CD4-positive, alpha-beta T cell treated with Interleukin-15 for 4 hours (primary cell): Measurements from ENCODE around the gene FASTKD3.
"Not testable (repeated sequence)": the region's sequence is repeated elsewhere in the genome, so short reads cannot be mapped to it uniquely, and the experiment has no call there.

Experiments used
- DNase-seq: peaks from one replicate; pipeline ENCODE4 v3.0.0-alpha.2; 2020; ENCODE audit warnings: low spot score

FASTKD3 gene, protein sequence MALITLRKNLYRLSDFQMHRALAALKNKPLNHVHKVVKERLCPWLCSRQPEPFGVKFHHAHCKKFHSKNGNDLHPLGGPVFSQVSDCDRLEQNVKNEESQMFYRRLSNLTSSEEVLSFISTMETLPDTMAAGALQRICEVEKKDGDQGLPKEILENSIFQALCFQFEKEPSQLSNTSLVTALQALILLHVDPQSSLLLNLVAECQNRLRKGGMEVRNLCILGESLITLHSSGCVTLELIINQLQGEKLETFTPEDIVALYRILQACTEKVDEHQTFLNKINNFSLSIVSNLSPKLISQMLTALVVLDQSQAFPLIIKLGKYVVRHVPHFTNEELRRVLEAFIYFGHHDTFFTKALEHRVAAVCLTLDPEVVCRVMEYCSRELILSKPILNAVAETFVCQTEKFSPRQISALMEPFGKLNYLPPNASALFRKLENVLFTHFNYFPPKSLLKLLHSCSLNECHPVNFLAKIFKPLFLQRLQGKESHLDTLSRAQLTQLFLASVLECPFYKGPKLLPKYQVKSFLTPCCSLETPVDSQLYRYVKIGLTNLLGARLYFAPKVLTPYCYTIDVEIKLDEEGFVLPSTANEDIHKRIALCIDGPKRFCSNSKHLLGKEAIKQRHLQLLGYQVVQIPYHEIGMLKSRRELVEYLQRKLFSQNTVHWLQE

DNA sequence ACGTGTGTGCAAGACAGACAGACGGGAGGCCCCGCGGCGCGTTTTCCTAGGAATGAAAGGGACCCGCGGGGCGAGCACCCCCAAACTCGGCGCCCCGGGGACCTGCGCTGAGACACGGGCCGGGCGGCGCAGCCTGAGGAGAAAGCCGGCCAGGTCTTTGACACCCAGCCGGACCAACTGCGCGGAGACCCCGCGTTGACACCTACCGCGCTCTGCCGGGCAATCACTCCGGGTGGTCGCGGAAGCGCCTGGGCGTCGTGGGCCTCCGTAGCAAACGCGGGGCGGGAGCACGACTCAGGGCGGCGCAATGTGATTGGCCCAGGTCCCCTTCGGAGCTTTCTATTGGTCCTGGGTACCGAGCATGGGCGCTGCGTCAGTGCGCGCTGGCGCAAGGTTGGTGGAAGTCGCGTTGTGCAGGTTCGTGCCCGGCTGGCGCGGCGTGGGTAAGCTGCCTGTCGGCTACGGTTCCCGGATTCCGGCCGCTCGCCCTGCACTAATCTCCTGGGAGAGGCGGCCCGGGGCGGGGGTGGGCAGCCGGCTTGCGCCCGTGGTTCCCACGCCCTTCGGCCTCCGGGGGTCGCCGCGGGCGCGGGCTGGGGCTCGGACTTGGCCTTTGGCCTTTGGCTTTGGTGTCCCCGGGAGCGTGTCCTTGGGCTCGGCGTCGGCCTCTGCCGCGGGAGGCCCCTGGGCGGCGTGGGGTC is at the start of gene FASTKD3, which contains the start of gene MTRR:
Gene FASTKD3 (minus strand): TSS at position 259 of the 701 bp plus-strand sequence. CDS start 948 bp downstream, outside the sequence.
Gene MTRR (plus strand): TSS at position 376 of the 701 bp plus-strand sequence. CDS start 1,647 bp downstream, outside the sequence.
- DNase-seq = peak; percentile 91

DNA sequence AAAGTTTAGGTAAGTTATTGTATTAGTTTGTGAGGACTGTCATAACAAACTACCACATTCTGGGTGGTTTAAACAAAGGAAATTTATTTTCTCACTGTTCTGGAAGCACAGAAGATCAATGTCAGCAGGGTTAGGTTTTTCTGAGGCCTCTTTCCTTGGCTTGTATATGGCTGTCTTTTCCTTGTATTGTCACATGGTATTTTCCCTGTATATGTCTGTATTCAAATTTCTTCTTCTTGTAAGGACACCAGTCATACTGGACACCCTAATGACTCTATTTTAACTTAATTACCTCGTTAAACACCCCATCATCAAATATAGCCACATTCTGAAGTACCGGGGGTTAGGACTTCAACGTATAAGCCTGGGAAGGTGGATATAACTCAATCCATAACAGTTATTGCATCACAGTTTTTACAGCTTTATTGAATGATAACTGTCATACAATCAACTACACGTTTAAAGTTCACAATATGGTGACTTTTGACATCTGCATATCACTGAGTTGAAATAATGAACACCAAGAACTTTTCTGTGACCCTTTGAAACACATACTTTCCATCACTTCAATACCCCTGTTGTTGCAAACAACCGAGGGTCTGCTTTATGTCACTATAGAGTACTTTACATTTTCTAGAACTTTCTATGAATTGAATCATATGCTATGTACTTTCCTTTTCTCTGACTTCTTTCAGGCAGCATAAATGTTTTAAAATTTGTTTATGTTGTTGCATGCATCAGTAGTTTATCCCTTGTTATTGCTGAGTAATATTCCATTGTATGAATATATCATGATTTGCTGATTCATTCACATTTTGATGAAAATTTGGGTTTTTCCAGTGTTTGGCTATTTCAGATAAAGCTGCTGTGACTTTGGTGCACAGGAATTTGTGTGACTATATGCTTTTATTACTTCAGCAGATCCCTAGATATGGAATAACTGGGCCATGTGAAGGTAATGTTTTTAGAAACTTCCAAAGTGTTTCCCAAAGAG is 48.6 kb upstream of the FASTKD3 start:
- DNase-seq = no peak

DNA sequence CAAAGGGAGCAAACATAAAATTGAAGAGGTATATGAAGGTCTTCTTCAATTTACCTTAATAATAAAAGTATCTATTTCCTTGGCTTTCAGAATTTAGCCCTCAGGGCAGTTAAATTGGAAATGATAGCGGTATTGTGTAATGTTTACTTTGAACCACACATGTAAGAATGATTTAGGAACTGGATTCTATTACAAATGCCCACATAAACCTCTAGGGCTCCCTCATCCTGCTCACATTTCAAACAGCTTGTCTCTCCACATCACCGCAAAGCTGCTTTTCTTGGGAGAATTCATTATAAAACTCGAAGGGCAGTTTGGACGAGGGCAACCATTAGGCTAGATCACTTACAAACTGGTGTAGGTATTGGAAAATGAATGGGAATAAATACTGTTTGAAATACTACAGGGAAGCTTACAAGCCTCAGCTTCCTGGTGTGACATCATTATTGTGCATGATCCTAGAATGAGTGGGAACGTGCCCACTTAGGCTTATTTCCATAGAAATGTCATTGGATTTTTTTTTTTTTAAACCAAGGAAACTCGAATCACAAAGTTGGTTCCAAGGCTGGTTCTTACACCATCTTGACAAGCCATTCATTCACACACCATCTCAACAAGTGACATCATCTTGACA is 47.5 kb upstream of the FASTKD3 start:
- no peak for DNase-seq

DNA sequence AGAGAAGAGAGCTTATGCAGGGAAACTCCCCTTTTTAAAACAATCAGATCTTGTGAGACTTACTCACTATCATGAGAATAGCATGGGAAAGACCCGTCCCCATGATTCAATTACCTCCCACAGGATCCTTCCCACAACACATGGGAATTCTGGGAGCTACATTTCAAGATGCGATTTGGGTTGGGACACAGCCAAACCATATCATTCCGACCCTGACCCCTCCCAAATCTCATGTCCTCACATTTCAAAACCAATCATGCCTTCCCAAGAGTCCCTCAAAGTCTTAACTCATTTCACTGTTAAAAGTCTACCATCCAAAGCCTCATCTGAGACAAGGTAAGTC is 42.6 kb upstream of the FASTKD3 start:
- DNase-seq = not testable (repeated sequence)

DNA sequence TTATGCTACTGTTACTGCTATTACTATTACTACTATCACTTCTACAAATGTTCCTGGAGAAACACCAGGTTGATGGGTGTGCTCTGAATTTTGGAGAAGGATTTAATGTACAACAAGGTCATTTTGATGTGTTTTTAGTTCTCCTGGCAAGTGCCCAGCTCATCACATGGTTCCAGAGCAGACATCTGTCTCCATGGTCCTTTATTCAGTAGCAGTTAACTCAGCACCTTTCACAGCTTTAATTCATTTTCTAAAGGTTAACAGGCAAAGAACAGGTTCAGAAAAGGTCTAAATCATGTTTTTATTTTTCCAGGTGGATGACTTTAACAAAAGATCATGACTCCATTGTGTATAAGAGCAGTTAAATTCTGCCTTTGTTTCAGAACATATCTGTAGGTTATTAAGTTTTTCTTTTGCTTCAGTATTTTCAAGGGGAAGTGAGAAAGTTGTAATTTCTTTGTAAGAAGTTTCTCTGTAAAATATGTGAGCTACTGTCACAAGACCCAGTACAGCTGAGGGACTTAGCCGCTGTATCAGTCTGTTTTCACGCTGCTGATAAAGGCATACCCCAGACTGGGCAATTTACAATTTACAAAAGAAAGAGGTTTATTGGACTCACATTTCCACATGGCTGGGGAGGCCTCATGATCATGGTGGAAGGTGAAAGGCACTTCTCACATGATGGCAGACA is 42.1 kb upstream of the FASTKD3 start:
- no peak for DNase-seq

DNA sequence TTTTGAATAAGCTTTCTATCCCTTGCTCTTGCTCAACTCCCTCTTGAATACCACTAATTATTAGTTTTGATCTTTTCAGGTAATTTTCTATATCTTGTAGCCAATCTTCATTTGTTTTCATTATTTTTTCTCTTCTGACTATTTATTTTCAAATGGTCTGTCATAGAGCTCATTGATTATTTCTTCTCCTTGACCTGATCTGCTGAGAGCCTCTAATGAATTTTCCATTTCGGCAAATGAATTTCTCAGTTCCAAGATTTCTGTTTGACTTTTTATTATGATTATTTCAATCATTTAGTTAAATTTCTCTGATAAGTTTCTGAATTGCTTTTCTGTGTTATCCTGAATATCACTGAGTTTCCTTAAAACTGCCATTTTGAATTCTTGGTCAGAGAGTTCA is 39.5 kb upstream of the FASTKD3 start:
- no peak for DNase-seq

DNA sequence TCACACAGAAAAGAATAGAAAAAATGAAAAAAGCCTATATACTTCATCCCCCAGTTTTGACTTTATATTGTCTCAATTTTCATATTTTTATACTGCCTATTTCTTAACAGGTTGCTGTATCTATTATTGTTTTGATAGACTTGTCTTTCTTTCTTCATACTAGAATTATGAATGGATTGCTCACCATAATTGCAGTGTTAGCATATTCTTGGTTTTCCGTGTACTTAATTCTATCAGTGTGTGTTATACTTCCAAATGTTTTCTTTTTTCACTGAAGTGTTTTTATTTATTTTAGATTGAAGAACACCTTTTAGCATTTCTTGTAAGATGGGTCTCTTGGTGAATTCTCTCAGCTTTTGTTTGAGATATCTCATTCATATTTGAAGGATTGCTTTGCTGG is 38.8 kb upstream of the FASTKD3 start:
- no peak for DNase-seq

DNA sequence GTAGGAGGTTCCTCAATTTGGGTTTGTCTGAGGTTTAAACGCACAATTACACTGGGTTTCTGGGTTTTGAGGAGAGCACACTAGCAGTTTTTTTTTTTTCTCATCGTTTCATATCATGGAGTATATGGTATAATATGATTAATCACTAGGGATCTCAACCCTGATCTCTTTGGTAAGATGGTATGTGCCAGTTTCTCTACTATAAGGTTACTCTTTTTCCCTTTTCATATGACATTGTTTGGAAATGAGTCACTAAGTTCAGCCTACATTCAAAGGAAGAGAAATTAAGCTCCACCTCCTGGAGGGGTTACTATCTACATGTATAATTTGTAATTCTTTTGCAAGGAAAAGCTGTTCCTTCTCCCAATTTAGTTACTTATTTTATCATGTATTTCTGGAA is 35.3 kb upstream of the FASTKD3 start:
- no peak for DNase-seq

DNA sequence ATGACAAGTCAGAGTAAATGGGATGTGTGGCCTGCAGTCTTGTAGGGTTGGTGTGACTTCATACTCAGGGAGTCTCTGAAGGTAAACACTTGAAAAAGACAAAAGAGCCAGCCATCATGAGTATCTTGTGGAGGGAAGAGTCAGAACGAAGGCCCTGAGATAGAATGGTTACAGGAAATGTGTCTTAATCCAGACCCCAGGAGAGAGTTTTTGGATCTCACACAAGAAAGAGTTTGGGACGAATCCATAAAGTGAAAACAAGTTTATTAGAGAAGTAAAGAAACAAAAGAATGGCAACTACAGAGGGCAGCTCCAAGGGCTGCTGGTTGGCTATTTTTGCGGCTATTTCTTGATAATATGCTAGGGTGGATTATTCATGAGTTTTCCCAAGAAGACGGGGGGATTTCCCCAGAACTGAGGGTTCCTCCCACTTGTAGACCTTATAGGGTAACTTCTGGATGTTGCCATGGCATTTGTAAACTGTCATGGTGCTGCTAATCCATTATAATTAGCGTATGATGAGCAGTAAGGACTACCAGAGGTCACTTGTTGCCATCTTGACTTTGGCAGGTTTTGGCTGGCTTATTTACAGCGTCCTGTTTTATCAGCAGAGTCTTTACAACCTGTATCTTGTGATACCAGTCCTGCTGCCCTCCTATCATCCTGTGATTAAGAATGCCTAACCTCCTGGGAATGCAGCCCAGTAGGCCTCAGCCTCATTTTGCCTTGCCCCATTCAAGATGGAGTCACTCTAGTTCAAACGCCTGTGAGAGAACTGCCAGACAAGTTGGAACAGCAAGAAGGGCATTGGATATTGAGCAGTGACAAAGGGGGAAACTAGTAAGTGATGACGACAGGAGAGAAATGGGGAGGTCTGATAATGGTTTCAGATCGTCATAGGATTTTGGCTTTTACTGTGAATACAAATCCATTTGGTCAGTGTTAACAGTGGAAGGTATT is 34.1 kb upstream of the FASTKD3 start:
- DNase-seq = no peak

DNA sequence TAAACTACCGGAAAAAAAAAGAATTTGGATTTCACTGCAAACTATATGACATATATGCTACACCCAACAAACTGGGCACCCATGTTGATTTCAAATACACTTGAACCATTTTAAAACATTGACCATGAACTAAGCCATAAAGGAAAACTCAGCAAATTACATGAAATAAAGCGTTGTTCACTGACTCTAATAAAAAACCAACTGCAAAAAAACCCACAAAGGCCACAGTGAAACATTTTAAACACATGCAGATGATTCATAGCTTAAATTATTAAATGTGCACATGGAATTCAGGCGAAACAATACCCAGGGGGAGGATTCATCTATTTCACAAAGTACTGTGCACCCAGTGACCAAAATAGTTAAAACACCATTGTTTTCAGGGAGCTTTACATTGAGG is 33.4 kb upstream of the FASTKD3 start:
- DNase-seq = no peak

DNA sequence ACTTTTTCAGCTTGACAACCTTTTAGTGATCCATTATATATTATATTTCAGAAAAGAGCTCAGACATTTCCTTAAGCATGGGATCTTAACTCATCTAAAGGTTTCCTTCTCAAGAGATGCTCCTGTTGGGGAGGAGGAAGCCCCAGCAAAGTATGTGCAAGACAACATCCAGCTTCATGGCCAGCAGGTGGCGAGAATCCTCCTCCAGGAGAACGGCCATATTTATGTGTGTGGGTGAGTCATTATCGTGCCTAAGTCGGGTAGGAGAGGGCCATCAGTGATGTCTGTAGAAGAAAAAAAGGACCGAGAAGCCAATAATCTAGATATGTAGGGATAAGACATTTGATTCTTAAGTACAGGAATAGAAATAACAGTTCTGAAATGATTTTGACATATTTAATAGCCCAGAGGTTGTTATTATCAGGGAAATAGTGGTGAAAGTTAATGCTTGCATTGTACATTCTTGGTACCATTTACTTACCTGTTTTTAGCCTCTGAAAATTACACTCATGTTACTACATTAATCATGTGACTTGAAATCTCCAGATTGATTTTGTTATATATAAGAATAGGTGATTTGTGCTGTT is 28.3 kb upstream of the FASTKD3 start:
- DNase-seq = peak; percentile 25

DNA sequence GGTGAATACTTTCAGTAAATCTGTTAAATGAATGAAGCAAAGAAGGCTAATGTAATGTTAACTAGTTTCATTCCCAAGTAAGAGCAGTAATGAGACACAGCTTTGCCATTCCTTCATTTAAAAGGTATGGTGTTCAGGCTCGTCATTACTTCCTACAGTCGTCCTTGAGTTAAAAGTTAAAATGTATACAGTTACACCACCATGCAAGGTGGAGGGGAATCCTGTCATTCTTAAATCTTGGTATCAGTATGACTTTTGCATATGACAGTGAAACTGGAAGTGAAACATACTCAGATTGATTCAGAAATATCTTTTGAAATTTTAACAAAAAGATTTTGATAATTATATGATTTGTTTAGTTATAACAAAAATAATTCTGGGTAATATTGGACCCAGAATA is 26.0 kb upstream of the FASTKD3 start:
- no peak for DNase-seq

DNA sequence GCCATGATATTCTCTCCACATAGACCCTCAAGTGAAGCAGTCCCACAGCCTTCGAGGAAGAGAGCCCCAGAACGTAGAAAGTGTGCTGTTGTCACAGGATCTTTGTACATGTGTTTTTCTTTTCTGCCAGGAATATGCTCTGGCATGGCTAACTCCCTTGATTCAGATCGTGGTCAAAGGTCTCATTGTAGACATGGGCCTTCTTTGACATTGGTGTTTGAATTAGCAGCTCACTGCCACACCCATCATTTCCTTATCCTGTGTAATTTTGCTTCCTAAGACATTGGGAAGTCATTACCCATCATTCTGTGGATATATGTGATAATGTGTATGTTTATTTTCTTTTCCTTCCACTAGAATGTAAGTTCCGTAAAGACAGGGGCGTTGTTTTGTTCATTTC is 25.6 kb upstream of the FASTKD3 start:
- no peak for DNase-seq

DNA sequence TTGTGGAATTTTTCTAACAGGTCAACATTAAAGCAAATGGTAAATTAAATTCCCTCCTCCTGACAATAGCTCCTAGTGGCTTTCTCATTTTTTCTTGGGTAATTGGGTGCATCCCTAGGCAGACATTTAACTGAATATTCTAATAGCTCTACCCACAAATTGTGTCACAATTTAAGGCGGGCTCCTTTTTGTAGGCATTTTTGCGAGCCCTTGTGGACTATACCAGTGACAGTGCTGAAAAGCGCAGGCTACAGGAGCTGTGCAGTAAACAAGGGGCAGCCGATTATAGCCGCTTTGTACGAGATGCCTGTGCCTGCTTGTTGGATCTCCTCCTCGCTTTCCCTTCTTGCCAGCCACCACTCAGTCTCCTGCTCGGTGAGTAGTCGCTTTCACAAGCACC is 20.1 kb upstream of the FASTKD3 start:
- DNase-seq = no peak

DNA sequence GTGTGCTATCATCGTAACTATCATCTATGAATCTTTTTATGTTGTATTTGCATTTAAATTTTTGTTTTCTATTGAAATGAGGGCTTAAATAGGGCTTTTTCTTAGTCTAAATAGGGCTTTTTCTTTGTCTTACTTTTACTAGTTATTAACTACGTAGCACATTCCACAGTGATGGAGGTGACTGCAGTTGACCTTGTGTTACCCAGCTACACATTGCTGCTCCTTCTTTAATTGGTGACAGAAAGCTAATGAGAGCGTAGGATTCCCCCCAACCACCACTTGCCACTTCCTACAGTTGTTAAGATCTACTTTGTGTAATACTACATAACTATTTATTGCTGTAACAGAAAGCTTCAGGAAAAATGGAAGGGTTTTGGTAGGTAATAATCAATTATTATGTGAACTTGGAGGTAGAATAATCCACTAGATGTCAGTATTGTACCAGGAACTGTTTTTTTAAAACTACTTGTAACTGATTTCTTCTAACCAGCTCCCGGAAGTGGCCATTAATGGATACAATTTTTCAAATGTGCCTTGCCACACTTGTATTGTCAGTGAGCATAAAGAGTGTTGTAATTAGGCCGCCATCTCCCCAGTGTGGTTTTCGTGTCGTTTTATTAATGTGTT is 18.1 kb upstream of the FASTKD3 start:
- peak; percentile 39 for DNase-seq

DNA sequence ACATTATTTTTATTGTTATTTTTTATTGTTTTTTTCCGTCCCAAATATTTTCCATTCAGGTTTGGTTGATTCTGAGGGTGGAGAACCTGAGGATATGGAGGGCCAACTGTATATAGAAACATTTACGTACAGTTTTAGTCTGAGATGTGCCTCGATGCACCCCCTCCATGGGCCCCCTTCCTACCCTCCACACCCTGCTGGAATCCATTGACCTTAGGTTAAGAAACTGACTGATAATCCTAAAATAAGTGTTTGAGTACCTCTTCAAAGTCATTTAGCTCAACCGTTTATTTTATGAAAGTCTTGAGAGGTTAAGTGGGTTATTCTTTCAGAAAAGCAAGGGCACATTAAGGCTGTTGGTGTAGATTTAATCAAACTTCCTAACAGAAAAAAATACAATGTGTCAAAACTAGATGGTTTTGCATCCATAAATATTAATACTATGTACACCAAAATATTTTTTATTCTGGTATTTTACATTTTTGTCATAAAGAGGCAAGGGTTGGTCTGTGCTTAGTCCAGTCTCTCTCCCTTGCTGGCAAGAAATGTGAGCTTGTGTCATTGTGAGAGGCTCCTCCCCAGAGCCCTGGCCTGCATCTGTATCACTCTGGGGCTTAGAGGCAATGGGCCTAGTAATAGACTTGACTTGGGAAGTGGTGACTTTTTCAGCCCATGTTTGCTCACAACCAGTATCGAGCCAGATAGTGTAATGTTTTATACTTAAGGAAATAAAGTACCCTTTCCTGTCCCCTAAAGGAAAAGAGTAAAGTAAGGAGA is 15.8 kb upstream of the FASTKD3 start:
- DNase-seq = no peak

DNA sequence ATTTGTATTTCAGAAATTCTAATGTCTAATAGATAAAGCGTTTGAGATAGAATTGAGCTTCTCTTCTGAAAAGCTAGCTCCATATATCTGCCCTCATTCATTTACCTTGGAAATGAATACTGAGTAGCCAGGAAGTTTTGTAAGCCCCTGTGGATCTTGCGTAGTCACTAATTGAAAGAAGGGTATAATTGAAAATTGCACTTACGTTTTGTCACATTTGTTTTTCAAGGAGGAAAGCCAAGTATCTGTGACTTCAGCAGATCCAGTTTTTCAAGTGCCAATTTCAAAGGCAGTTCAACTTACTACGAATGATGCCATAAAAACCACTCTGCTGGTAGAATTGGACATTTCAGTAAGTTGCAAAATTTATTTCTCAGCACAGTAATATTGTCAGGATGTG is 14.1 kb upstream of the FASTKD3 start:
- no peak for DNase-seq

DNA sequence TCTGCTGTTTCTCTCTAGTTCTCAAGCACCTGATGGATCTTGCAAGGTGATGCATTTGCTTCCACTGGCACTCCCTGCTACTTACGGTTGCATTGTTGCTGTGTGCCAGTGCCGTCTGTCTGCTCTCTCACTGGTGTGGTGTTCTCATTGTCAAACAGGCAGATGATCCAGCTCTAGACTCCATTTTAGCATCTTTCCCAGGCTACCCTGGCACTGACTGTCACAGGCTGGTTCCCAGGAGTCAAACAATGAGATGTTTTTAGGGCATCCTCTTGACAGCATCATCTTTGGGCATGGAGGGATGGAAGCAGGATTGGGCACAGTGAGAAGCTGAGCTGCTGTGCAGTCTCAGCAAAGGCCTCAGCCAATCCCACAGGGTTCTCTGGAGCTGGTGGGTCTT is 13.0 kb upstream of the FASTKD3 start:
- no peak for DNase-seq
